Measurements from ENCODE around the gene BRD4. TPM values are rescaled to one million over a fixed set of nuclear protein-coding genes. Genes with fewer than 3 reads are reported as not detected.
A peak's percentile ranks its signal among the peaks of the same experiment; 100 is the strongest.
"Not testable (repeated sequence)": the region's sequence is repeated elsewhere in the genome, so short reads cannot be mapped to it uniquely, and the experiment has no call there.

Gene BRD4
- total RNA-seq, 1 donor from 2014 or later = 143 TPM

- H3K27ac Mint-ChIP-seq (ENCODE audit: unreplicated experiment) = no peak overlapping the region
- no peaks in the 10 kb centered on the region for H3K9me3 Mint-ChIP-seq (ENCODE audit: unreplicated experiment)
- no peak for DNase-seq (ENCODE audit: extremely low spot score, unreplicated experiment)
- H3K27me3 Mint-ChIP-seq (ENCODE audit: unreplicated experiment) = no peaks in the 10 kb centered on the region
- H3K4me1 Mint-ChIP-seq (ENCODE audit: unreplicated experiment) = peaks cover 13% of the 10 kb centered on the region
- peaks cover 1% of the 10 kb centered on the region for H3K36me3 Mint-ChIP-seq (ENCODE audit: unreplicated experiment)
- no peak for TF ChIP-seq CTCF (IDR thresholded peaks at IDR 0.05)
- H3K4me3 Mint-ChIP-seq (ENCODE audit: unreplicated experiment) = no peak overlapping the region
These were observed 7.7 kb upstream of the BRD4 start for GRCh38 chr19:15340086-15340485.

DNA sequence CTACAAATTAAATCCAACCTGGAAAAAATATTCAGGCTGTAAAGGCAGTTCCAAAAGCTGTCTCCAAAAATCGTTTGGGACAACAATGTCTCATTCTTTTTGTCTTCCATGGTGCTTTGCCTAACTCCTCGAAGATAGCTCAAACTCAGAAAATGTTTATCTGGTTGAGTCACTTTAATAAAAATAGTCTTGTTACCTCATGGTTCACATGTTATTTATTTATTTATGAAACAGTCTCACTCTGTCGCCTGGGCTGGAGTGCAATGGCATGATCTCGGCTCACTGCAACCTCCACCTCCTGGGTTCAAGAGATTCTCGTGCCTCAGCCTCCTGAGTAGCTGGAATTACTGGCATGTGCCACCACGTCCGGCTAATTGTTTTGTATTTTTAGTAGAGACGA, 4.9 kb upstream of the BRD4 start:
- H3K4me3 Mint-ChIP-seq (ENCODE audit: unreplicated experiment) = no peak overlapping the region
- no peaks in the 10 kb centered on the region for H3K27me3 Mint-ChIP-seq (ENCODE audit: unreplicated experiment)
- no peak for TF ChIP-seq CTCF (IDR thresholded peaks at IDR 0.05)
- no peak for DNase-seq (ENCODE audit: extremely low spot score, unreplicated experiment)
- no peaks in the 10 kb centered on the region for H3K36me3 Mint-ChIP-seq (ENCODE audit: unreplicated experiment)
- peaks cover 16% of the 10 kb centered on the region for H3K4me1 Mint-ChIP-seq (ENCODE audit: unreplicated experiment)
- H3K9me3 Mint-ChIP-seq (ENCODE audit: unreplicated experiment) = no peaks in the 10 kb centered on the region
- peak overlapping the region; percentile 69 for H3K27ac Mint-ChIP-seq (ENCODE audit: unreplicated experiment)

DNA sequence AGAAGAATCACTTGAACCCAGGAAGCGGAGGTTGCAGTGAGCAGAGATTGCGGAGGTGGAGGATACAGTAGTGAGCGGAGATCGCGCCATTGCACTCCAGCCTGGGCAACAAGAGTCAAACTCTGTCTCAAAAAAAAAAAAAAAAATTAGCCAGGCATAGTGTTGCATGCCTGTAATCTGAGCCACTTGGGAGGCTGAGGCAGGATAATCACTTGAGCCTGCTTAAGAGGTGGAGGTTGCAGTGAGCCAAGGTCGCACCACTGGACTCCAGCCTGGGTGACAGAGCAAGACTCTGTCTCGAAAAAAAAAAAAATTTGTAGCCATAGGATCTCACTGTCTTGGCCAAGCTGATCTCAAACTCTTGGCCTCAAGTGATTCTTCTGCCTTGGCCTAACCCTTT, 3.7 kb upstream of the BRD4 start:
- peaks cover 18% of the 10 kb centered on the region for H3K4me1 Mint-ChIP-seq (ENCODE audit: unreplicated experiment)
- peak overlapping the region; percentile 69 for H3K27ac Mint-ChIP-seq (ENCODE audit: unreplicated experiment)
- H3K36me3 Mint-ChIP-seq (ENCODE audit: unreplicated experiment); H3K9me3 Mint-ChIP-seq (ENCODE audit: unreplicated experiment); DNase-seq (ENCODE audit: extremely low spot score, unreplicated experiment); H3K4me3 Mint-ChIP-seq (ENCODE audit: unreplicated experiment); H3K27me3 Mint-ChIP-seq (ENCODE audit: unreplicated experiment): not testable (repeated sequence)

DNA sequence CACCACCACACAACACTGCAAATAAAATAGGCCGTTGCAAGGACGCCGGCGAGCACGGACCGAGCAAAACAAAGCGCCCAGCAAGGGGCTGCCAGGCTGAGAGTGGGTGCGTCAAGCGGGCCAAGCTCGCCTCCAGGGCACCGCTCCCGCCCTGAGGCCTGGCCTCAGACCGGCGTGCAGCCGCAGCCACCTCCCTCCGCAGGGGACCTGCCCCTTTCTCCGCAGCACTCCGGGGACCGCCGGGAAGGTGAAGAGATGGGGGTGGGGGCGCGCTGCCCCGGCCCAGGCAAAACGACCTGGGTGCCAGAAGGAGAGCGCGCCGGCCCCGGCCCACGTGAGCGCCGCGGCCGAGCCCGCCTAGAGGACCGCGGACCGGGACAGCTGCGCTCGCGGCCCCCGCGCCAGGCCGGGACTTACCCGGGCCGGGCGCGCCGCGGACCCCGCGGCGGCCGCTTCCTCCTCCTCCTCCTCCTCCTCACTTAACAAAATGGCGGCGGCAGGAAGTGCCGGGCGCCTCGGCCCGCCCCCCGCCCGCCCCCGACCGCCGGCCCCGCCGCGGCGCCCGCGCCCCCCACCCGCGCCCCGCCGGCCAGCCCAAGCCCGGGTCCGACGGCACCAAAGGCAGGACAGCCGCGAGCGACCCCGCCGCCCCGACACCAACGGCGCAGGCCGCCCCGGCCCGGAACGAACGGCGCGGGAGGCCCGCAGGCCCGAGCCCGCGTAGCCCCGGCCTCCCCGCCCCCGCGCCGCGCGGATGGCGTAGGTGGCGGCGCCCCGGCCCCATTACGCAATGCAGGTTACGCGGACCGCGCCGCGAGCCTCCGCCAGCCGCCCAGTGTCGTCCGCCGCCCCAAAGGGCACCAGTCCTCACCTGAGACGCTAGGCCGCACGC, 674 bp downstream of the BRD4 start:
- no peaks in the 10 kb centered on the region for H3K27me3 Mint-ChIP-seq (ENCODE audit: unreplicated experiment)
- peak overlapping the region; percentile 97 for H3K27ac Mint-ChIP-seq (ENCODE audit: unreplicated experiment)
- no peaks in the 10 kb centered on the region for H3K9me3 Mint-ChIP-seq (ENCODE audit: unreplicated experiment)
- DNase-seq (ENCODE audit: extremely low spot score, unreplicated experiment) = peak; percentile 85
- TF ChIP-seq CTCF (IDR thresholded peaks at IDR 0.05) = no peak
- H3K36me3 Mint-ChIP-seq (ENCODE audit: unreplicated experiment) = peaks cover 2% of the 10 kb centered on the region
- H3K4me1 Mint-ChIP-seq (ENCODE audit: unreplicated experiment) = peaks cover 55% of the 10 kb centered on the region
- H3K4me3 Mint-ChIP-seq (ENCODE audit: unreplicated experiment) = peak overlapping the region; percentile 96

DNA sequence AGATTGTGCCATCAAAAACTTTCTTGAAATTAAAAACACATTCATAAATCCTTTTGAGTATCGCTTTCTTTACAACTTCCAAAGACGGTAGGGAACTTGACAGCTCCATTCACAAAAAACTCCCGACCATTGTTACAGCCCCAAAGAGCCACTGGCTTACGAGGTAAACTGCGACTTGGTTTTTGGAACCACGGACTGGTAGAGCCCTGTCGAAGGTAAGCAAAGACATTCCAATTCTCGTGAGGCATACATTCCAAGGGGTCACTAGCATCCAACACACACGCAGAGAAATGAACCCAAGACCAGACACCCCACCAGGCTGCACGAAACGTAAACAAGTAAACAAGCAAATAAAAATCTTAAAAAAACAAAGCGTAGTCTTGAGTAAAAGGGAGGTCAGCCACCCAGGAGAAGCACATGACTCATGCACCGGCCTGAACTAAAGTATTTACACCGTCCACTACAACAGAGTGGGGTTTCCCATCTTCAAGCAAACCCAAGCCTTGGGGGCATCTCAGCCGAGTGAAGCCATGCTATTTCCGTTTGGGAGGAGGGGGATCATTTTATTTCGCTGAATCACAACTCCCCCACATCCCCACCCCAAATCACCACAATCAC, 1.4 kb downstream of the BRD4 start:
- no peak for TF ChIP-seq CTCF (IDR thresholded peaks at IDR 0.05)
- DNase-seq (ENCODE audit: extremely low spot score, unreplicated experiment) = no peak
- peak overlapping the region; percentile 96 for H3K4me3 Mint-ChIP-seq (ENCODE audit: unreplicated experiment)
- peaks cover 55% of the 10 kb centered on the region for H3K4me1 Mint-ChIP-seq (ENCODE audit: unreplicated experiment)
- peaks cover 2% of the 10 kb centered on the region for H3K36me3 Mint-ChIP-seq (ENCODE audit: unreplicated experiment)
- no peaks in the 10 kb centered on the region for H3K27me3 Mint-ChIP-seq (ENCODE audit: unreplicated experiment)
- peak overlapping the region; percentile 97 for H3K27ac Mint-ChIP-seq (ENCODE audit: unreplicated experiment)
- H3K9me3 Mint-ChIP-seq (ENCODE audit: unreplicated experiment) = no peaks in the 10 kb centered on the region

All from osteocyte (in vitro differentiated cells).